Common myeloid progenitor, CD34-positive (primary cell): ENCODE data around the gene RERE.

ENCODE experiments used
- CTCF ChIA-PET: fragments of 350-600 bp; sonication (Branson Sonifier 250); formaldehyde crosslinking; loops from one replicate; lab custom pipeline; 2021; ENCODE audit warnings: antibody characterized with exemption; lab: Charles Lee
- POLR2A ChIA-PET: fragments of 350-600 bp; sonication (Branson Sonifier 250); formaldehyde crosslinking; loops from one replicate; lab custom pipeline; 2021; ENCODE audit warnings: antibody characterized with exemption; lab: Charles Lee
- DNase-seq, 3 donors: peaks; one replicate each; pipeline versions ENCODE4 v3.0.0 to v3.0.0-alpha.2; 2013
- H3K27ac ChIP-seq, 2 experiments: 1 replicate in 1 of 2; 2 replicates in 1 of 2; pipeline ENCODE4 v1.7.0; 2013; ENCODE audit warnings: inconsistent platforms in 2 of 2, low read length in 2 of 2, mild to moderate bottlenecking in 2 of 2, low read depth in 1 of 2, moderate library complexity in 1 of 2; ENCODE audit not compliant: severe bottlenecking in 2 of 2, insufficient read depth in 1 of 2, poor library complexity in 1 of 2
- H3K27me3 ChIP-seq, 5 experiments: replicated peaks in 2 of 5; 1 replicate in 3 of 5; 2 replicates in 2 of 5; pipeline versions ENCODE4 v1.6.1 to v1.7.0; 2013; ENCODE audit warnings: low read length in 4 of 5, mild to moderate bottlenecking in 2 of 5, moderate library complexity in 2 of 5, inconsistent platforms in 1 of 5; ENCODE audit not compliant: insufficient read depth in 5 of 5, control insufficient read depth in 4 of 5
- H3K36me3 ChIP-seq, 4 experiments: 1 replicate in 2 of 4; 2 replicates in 2 of 4; pipeline versions ENCODE4 v1.6.1 to v1.7.0; 2013; ENCODE audit warnings: low read length in 3 of 4, control low read depth in 1 of 4, mild to moderate bottlenecking in 1 of 4; ENCODE audit not compliant: control insufficient read depth in 4 of 4, insufficient read depth in 4 of 4
- H3K4me1 ChIP-seq, 4 experiments: 1 replicate in 3 of 4; 2 replicates in 1 of 4; pipeline versions ENCODE4 v1.6.1 to v1.7.1; 2013; ENCODE audit warnings: low read length in 3 of 4, mild to moderate bottlenecking in 3 of 4, control low read depth in 1 of 4, inconsistent platforms in 1 of 4, moderate library complexity in 1 of 4; ENCODE audit not compliant: control insufficient read depth in 4 of 4, insufficient read depth in 4 of 4; ENCODE audit errors: control extremely low read depth in 1 of 4
- H3K4me3 ChIP-seq, 7 experiments: 1 replicate in 4 of 7; 2 replicates in 3 of 7; pipeline versions ENCODE4 v1.5.1 to v1.7.0; 2013; ENCODE audit warnings: mild to moderate bottlenecking in 7 of 7, low read length in 6 of 7, moderate library complexity in 6 of 7, inconsistent platforms in 2 of 7, low read depth in 2 of 7, control low read depth in 1 of 7; ENCODE audit not compliant: insufficient read depth in 4 of 7, control insufficient read depth in 1 of 7; ENCODE audit errors: extremely low read depth in 1 of 7
- H3K9me3 ChIP-seq, 5 experiments: 1 replicate in 4 of 5; 2 replicates in 1 of 5; pipeline versions ENCODE4 v1.6.1 to v1.7.1; 2013; ENCODE audit warnings: low read length in 4 of 5, mild to moderate bottlenecking in 2 of 5, inconsistent platforms in 1 of 5, low read depth in 1 of 5, moderate library complexity in 1 of 5; ENCODE audit not compliant: control insufficient read depth in 4 of 5, insufficient read depth in 2 of 5; ENCODE audit errors: control extremely low read depth in 1 of 5
- WGBS: methylation state at CpG from one replicate; pipeline ENCODE4 v1.1.5; 2013; ENCODE audit not compliant: insufficient coverage; 5-methylcytosine and 5-hydroxymethylcytosine counted together

The RERE gene

DNA sequence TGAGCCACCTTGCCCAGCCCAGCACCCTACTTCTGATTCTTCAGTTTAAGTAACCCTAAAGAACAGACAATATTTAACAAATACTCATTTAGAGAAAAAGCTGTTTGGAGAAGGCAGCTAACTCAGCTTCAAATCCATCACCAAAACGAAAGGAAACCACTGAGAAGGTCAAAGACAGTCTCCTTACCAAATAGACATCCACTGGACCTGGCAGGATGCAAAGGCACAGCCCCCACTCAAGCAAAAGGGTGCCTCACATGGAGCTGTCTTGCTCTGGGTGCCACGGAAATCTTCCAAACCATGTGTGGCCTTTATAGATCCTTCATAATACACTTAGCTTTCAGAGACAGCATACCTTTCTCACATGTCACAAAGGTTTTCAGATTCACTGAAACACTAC, 165.5 kb downstream of the RERE start:
- H3K27ac ChIP-seq, result no peak overlapping the region
- H3K9me3 ChIP-seq, result no peaks in the 10 kb centered on the region
- H3K27me3 ChIP-seq, result no peaks in the 10 kb centered on the region
- CTCF ChIA-PET, result interaction anchor here (0.8 to 2.4 kb wide), 5 partner anchors 18 to 91 kb away, joined by 3 to 8 read pairs (median 3); no protein-coding TSS in a partner anchor
- H3K4me3 ChIP-seq, result peak overlapping the region in 2 of 7 experiments; percentile 4 to 42
- no peak for DNase-seq
- H3K4me1 ChIP-seq, result peaks cover 9 to 46% (median 31%) of the 10 kb centered on the region in 4 experiments
- WGBS, result 50% methylated on average over 1 of the region's 2 CpGs
- POLR2A ChIA-PET, result no interaction called here
- peaks cover 0 to 5% (median 4%) of the 10 kb centered on the region in 4 experiments for H3K36me3 ChIP-seq

DNA sequence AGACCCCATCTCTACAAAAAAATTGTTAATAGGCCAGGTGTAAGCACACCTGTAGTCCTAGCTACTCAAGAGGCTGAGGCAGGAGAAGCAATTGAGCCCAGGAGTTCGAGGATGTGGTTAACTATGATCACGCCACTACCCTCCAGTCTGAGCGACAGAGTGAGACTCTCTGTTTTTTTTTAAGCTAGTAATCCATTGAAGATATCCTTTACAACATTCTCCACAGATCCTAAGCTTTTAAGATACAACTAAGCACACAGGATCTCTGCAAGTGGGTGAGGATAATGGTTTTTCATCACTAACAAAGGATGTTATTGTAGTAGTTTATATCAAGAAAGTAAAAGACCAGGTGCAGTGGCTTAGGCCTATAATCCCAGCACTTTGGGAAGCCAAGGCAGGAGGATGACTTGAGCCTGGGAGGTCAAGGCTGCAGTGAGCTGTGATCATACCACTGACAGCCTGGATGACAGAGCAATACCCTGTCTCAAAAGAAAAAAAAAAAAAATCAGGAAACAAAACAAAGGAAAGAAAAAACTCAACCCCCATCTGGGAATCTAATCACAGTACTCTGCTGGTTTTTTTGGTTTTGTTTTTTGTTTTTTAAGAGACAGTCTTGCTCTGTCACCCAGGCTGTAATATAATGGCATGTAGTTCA, 166.1 kb downstream of the RERE start:
- Histone ChIP-seq H3K9me3 (no peaks in the 10 kb centered on the region), H3K4me1 (peaks cover 9 to 52% (median 32%) of the 10 kb centered on the region in 4 experiments), H3K4me3 (peak overlapping the region in 1 of 7 experiments; percentile 4), H3K27ac (no peak overlapping the region), H3K27me3 (no peaks in the 10 kb centered on the region), H3K36me3 (peaks cover 0 to 5% (median 4%) of the 10 kb centered on the region in 4 experiments)
- POLR2A ChIA-PET, result no interaction called here
- CTCF ChIA-PET, result interaction anchor here (0.8 to 2.4 kb wide), 5 partner anchors 19 to 80 kb away, joined by 3 to 8 read pairs (median 3); no protein-coding TSS in a partner anchor
- peak in 1 of 3 donors; percentile 39 for DNase-seq
- no CpG with 5 or more reads among the region's 3 CpGs for WGBS

- ChIA-PET CTCF (interaction anchor here (1.2 kb wide), 2 partner anchors 10 to 19 kb away, joined by 3 read pairs; no protein-coding TSS in a partner anchor), POLR2A (no interaction called here)
- H3K4me3 ChIP-seq, result no peak overlapping the region
- no peak overlapping the region for H3K27ac ChIP-seq
- no peaks in the 10 kb centered on the region for H3K9me3 ChIP-seq
- H3K36me3 ChIP-seq, result peaks cover 0 to 4% (median 2%) of the 10 kb centered on the region in 4 experiments
- no peak for DNase-seq
- H3K27me3 ChIP-seq, result no peaks in the 10 kb centered on the region
- WGBS, result 98% methylated on average over 4 of the region's 6 CpGs
- H3K4me1 ChIP-seq, result peaks cover 9 to 56% (median 32%) of the 10 kb centered on the region in 4 experiments
These were observed 167.6 kb downstream of the RERE start for GRCh38 chr1:8649875-8650274.

GRCh38 chr1:8649027-8649426, 168.4 kb downstream of the RERE start:
- POLR2A ChIA-PET, result no interaction called here
- no CpG with 5 or more reads among the region's 1 CpG for WGBS
- Histone ChIP-seq H3K4me3 (no peak overlapping the region), H3K27me3 (no peaks in the 10 kb centered on the region), H3K4me1 (peaks cover 9 to 56% (median 32%) of the 10 kb centered on the region in 4 experiments), H3K9me3 (no peaks in the 10 kb centered on the region), H3K36me3 (peaks cover 0 to 5% (median 2%) of the 10 kb centered on the region in 4 experiments), H3K27ac (no peak overlapping the region)
- peak in 2 of 3 donors; percentile 61 to 66 for DNase-seq
- CTCF ChIA-PET, result interaction anchor here (0.7 kb wide), 1 partner anchor 143 kb away, joined by 3 read pairs; no protein-coding TSS in a partner anchor

DNA sequence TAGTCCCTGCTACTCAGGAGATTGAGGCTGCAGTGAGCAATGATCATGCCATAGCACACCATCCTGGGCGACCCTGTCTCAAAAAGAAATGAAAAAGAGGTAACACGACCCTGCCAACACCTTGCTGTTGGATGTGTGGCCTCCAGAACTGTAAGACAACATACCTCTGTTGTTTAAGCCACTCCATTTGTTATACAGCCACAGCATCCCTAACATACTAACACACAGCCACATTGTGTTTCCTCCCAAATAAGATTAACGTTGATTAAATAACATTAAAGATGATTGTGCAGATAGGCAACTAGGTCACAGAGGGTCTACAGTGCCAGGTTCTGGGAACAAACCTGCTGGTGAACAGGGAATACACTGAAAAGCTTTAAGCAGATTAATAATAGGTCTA, 170.4 kb downstream of the RERE start:
- Histone ChIP-seq H3K4me1 (peaks cover 4 to 41% (median 21%) of the 10 kb centered on the region in 4 experiments), H3K27ac (no peak overlapping the region), H3K36me3 (peaks cover 0 to 5% (median 2%) of the 10 kb centered on the region in 4 experiments), H3K9me3 (no peaks in the 10 kb centered on the region), H3K27me3 (no peaks in the 10 kb centered on the region), H3K4me3 (peak overlapping the region in 1 of 7 experiments; percentile 10)
- DNase-seq, result no peak
- 100% methylated on average over 2 of the region's 3 CpGs for WGBS
- ChIA-PET CTCF (interaction anchor here (0.8 to 1.7 kb wide), 7 partner anchors 8 to 43 kb away, joined by 3 to 5 read pairs (median 3); no protein-coding TSS in a partner anchor), POLR2A (interaction anchor here (0.8 to 1.4 kb wide), 5 partner anchors 18 to 58 kb away, joined by 3 to 4 read pairs (median 4); no protein-coding TSS in a partner anchor)

DNA sequence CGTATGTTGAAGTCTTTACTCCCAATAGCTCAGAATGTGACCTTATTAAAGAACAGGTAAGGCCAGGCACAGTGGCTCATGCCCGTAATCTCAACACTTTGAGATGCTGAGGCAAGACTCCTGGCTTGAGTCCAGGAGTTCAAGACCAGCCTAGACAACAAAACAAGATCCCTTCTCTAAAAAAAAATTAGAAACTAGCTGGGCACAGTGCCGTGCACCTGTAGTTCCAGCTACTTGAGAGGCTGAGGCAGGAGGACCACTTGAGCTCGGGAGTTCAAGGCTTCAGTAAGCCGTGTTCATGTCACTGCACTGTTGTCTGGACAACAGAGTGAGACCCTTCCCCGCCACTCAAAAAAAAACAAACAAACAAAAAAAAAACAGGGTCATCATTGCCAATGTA, 171.3 kb downstream of the RERE start:
- POLR2A ChIA-PET, result interaction anchor here (0.9 kb wide), 1 partner anchor 16 kb away, joined by 3 read pairs; no protein-coding TSS in a partner anchor

More for the DNA sequence above, 171.3 kb downstream of the RERE start:
- Histone ChIP-seq H3K27ac (no peak overlapping the region), H3K9me3 (no peaks in the 10 kb centered on the region), H3K36me3 (peaks cover 0 to 5% (median 0%) of the 10 kb centered on the region in 4 experiments), H3K27me3 (no peaks in the 10 kb centered on the region), H3K4me3 (no peak overlapping the region), H3K4me1 (peaks cover 4 to 33% (median 14%) of the 10 kb centered on the region in 4 experiments)
- 83% methylated on average over 2 of the region's 6 CpGs for WGBS
- no peak for DNase-seq
- CTCF ChIA-PET, result no interaction called here
